Spleen (tissue), 11 donors: ENCODE results near the gene C14orf180. TPM values are rescaled to one million over a fixed set of nuclear protein-coding genes. Genes with fewer than 3 reads are reported as not detected.

Experiments
- DNase-seq: peaks from one replicate; pipeline ENCODE4 v3.0.0-alpha.2; 2020
- H3K27ac ChIP-seq, 8 donors: fragments of 200-600 bp; sonication (generic) in 7 of 8; 1 replicate in 4 of 8; 2 replicates in 4 of 8; pipeline versions ENCODE4 v1.5.0 to v1.8.0; 2016 to 2021; ENCODE audit warnings: inconsistent platforms in 4 of 8, mild to moderate bottlenecking in 4 of 8, moderate library complexity in 1 of 8
- H3K27me3 ChIP-seq, 7 donors: fragments of 200-600 bp; sonication (generic) in 6 of 7; replicated peaks in 1 of 7; 1 replicate in 4 of 7; 2 replicates in 3 of 7; pipeline versions ENCODE4 v1.5.0 to v1.8.0; 2016 to 2021; ENCODE audit warnings: inconsistent platforms in 3 of 7, mild to moderate bottlenecking in 1 of 7
- H3K36me3 ChIP-seq, 6 donors: fragments of 200-600 bp; sonication (generic) in 5 of 6; 1 replicate in 4 of 6; 2 replicates in 2 of 6; pipeline versions ENCODE4 v1.5.0 to v1.8.0; 2016 to 2021; ENCODE audit warnings: inconsistent platforms in 2 of 6
- H3K4me1 ChIP-seq, 6 donors: fragments of 200-600 bp; sonication (generic) in 5 of 6; 1 replicate in 3 of 6; 2 replicates in 3 of 6; pipeline versions ENCODE4 v1.5.0 to v1.8.0; 2016 to 2021; ENCODE audit warnings: inconsistent platforms in 3 of 6
- H3K4me3 ChIP-seq, 8 donors: fragments of 200-600 bp; sonication (generic) in 7 of 8; 1 replicate in 4 of 8; 2 replicates in 4 of 8; pipeline versions ENCODE4 v1.5.0 to v1.8.0; 2016 to 2021; ENCODE audit warnings: inconsistent platforms in 4 of 8, mild to moderate bottlenecking in 4 of 8, moderate library complexity in 2 of 8
- H3K9me3 ChIP-seq, 8 donors: fragments of 200-600 bp; sonication (generic) in 7 of 8; 1 replicate in 4 of 8; 2 replicates in 4 of 8; pipeline versions ENCODE4 v1.5.0 to v1.8.0; 2016 to 2021; ENCODE audit warnings: inconsistent platforms in 4 of 8
- CTCF ChIP-seq, 11 experiments: fragments of 200-600 bp in 7 of 11; fragments of 450-650 bp in 4 of 11; sonication (generic) in 4 of 11; IDR thresholded peaks in 8 of 11; conservative IDR thresholded peaks in 3 of 11; 1 replicate in 7 of 11; 2 replicates in 4 of 11; pipeline versions ENCODE4 v1.4.0 to v1.8.0; 2016 to 2021; ENCODE audit warnings: antibody characterized with exemption in 11 of 11, inconsistent platforms in 4 of 11, mild to moderate bottlenecking in 1 of 11
- POLR2A ChIP-seq, 3 donors: fragments of 450-650 bp; IDR thresholded peaks; one replicate each; pipeline ENCODE4 v1.5.1; 2017; ENCODE audit warnings: antibody characterized with exemption in 3 of 3, mild to moderate bottlenecking in 1 of 3
- POLR2AphosphoS5 ChIP-seq, 3 donors: sonication (generic); formaldehyde crosslinking; IDR thresholded peaks; one replicate each; pipeline ENCODE4 v1.5.1; 2017; ENCODE audit warnings: antibody characterized with exemption in 3 of 3
- WGBS, 5 donors: extraction: QIAGEN DNeasy Blood & Tissue Kit in 3 of 5; methylation state at CpG; one replicate each; pipeline versions ENCODE4 v1.1.5 to v1.1.7; 2013 to 2018; 5-methylcytosine and 5-hydroxymethylcytosine counted together
- intact Hi-C: fragments of 100-400 bp; cut with DNase I; formaldehyde crosslinking; loops from one replicate; pipeline ENCODE4 v1.15.0; 2023; ENCODE audit warnings: low total_unique reads
- polyA plus RNA-seq, 3 donors: library from polyadenylated mRNA; stranded (reverse); fragments of 200-250 nt; gene quantifications; one replicate each; pipeline ENCODE4 v1.2.1, GENCODE V29; 2013
- total RNA-seq, 7 donors: library from RNA; depleted of rRNA in 3 of 7; stranded (reverse); fragments of >200 nt in 3 of 7; fragmentation: NEBNext Ultra II Directional in 4 of 7; extraction: Animal tissue kit (Norgen Biotek cat#: 25700) in 4 of 7; gene quantifications; one replicate each; pipeline versions ENCODE4 v1.1.0 to v1.2.1, GENCODE V29; 2016 to 2021
- donor health status: healthy with polysubstance abuse.
- donor health status: DM: no; HTN: no; CAD: no; lungs with moderate emphysema.
- donor health status: DM: no; HTN: no; CAD: no.
- donor health status: Bipolar disorder and iron deficiency.
- donor health status: healthy.
- donor health status: DM: no; HTN: no; CAD: no.
- donor health status: DM: yes; HTN: yes; CAD: no.

Gene C14orf180
- total and polyA plus RNA-seq, 10 donors = 0.17 to 0.70 (median 0.28) TPM; not detected in 5

- DNase-seq = no peak
- intact Hi-C loops = no loop called here
- Histone ChIP-seq H3K27ac (no peak overlapping the region), H3K4me1 (no peaks in the 10 kb centered on the region), H3K27me3 (peaks cover 0 to 35% (median 0%) of the 10 kb centered on the region in 7 donors), H3K36me3 (no peaks in the 10 kb centered on the region), H3K4me3 (no peak overlapping the region), H3K9me3 (no peaks in the 10 kb centered on the region)
- TF ChIP-seq POLR2AphosphoS5 (IDR thresholded peaks at IDR 0.05) (no peak), CTCF (IDR thresholded peaks at IDR 0.05 in 8 of 11, conservative IDR thresholded peaks at IDR 0.05 in 3 of 11) (no peak), POLR2A (IDR thresholded peaks at IDR 0.05) (no peak)
- 85 to 92% (median 87%) methylated on average over 2 to 5 of the region's 5 CpGs for WGBS, 5 donors
These were observed 22.5 kb upstream of the C14orf180 start for GRCh38 chr14:104557086-104557485.

- Histone ChIP-seq H3K9me3 (no peaks in the 10 kb centered on the region), H3K4me3 (no peak overlapping the region), H3K27me3 (peaks cover 0 to 32% (median 0%) of the 10 kb centered on the region in 7 donors), H3K4me1 (no peaks in the 10 kb centered on the region), H3K36me3 (no peaks in the 10 kb centered on the region), H3K27ac (no peak overlapping the region)
- intact Hi-C loops = no loop called here
- no peak for DNase-seq
- no peak for TF ChIP-seq POLR2A (IDR thresholded peaks at IDR 0.05)
- 90 to 100% (median 100%) methylated on average over 1 of the region's 1 CpG for WGBS, 5 donors
These were observed 21.8 kb upstream of the C14orf180 start for GRCh38 chr14:104557766-104558165.

GRCh38 chr14:104558231-104559027 lies 21.1 kb upstream of the C14orf180 start:
- Histone ChIP-seq H3K9me3 (no peaks in the 10 kb centered on the region), H3K4me3 (no peak overlapping the region), H3K4me1 (peaks cover 1 to 5% (median 3%) of the 10 kb centered on the region in 6 donors), H3K27ac (no peak overlapping the region), H3K36me3 (no peaks in the 10 kb centered on the region), H3K27me3 (peaks cover 0 to 30% (median 0%) of the 10 kb centered on the region in 7 donors)
- intact Hi-C loops = no loop called here
- TF ChIP-seq POLR2AphosphoS5 (IDR thresholded peaks at IDR 0.05) (no peak), CTCF (IDR thresholded peaks at IDR 0.05 in 8 of 11, conservative IDR thresholded peaks at IDR 0.05 in 3 of 11) (no peak), POLR2A (IDR thresholded peaks at IDR 0.05) (no peak)
- 86 to 92% (median 89%) methylated on average over 11 to 16 of the region's 16 CpGs for WGBS, 5 donors
- DNase-seq = no peak

GRCh38 chr14:104559028-104559803 lies 20.3 kb upstream of the C14orf180 start:
- peaks cover 9 to 13% (median 10%) of the 10 kb centered on the region in 6 donors for H3K4me1 ChIP-seq
- 75 to 89% (median 80%) methylated on average over 12 to 15 of the region's 15 CpGs for WGBS, 5 donors
- intact Hi-C loops = no loop called here
- peaks cover 0 to 32% (median 8%) of the 10 kb centered on the region in 7 donors for H3K27me3 ChIP-seq
- DNase-seq = peak; percentile 64
- no peak overlapping the region for H3K4me3 ChIP-seq
- no peaks in the 10 kb centered on the region for H3K36me3 ChIP-seq
- TF ChIP-seq POLR2AphosphoS5 (IDR thresholded peaks at IDR 0.05) = no peak
- TF ChIP-seq POLR2A (IDR thresholded peaks at IDR 0.05) = no peak
- H3K9me3 ChIP-seq = no peaks in the 10 kb centered on the region
- H3K27ac ChIP-seq = no peak overlapping the region
